ENCODE data around the gene PDLIM1.

DNA sequence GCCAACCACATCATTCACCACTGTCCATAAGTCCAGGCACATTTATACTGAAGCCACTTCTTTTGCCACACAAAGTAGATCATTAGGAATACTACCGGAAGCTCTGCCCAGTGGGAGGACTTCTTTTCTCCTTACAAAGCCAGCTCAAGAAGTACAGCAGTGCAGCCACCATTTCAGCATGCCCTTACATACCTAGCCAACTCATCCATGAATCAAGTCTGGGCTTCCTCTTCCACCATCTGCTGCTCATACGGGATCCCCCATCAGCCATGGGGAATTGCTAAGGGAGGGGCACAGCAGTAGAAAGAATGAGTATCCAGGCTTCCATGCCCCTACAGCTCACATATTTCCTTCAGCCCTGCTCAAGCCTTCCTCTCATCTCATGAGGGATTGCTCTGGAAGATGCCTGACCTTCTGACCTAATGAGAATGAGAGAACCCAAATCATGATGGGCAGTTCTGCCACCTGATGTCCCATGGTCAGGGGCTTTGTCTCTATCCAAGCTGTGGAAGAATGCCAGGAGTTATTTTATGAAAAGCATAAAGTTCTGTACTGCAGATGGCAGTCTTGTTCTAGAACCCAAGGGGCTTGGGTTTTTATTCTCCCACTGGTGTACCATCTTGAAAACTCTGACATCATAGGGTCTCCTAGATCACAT, 57.3 kb downstream of the PDLIM1 start:
- TF ChIP-seq, protein P1, sequence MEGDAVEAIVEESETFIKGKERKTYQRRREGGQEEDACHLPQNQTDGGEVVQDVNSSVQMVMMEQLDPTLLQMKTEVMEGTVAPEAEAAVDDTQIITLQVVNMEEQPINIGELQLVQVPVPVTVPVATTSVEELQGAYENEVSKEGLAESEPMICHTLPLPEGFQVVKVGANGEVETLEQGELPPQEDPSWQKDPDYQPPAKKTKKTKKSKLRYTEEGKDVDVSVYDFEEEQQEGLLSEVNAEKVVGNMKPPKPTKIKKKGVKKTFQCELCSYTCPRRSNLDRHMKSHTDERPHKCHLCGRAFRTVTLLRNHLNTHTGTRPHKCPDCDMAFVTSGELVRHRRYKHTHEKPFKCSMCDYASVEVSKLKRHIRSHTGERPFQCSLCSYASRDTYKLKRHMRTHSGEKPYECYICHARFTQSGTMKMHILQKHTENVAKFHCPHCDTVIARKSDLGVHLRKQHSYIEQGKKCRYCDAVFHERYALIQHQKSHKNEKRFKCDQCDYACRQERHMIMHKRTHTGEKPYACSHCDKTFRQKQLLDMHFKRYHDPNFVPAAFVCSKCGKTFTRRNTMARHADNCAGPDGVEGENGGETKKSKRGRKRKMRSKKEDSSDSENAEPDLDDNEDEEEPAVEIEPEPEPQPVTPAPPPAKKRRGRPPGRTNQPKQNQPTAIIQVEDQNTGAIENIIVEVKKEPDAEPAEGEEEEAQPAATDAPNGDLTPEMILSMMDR (IDR thresholded peaks at IDR 0.05), result no peak
- TF ChIP-seq ZFX (IDR thresholded peaks at IDR 0.05; ENCODE audit: borderline replicate concordance), result no peak
